Measurements from ENCODE around the gene RPL28.
"Not testable (repeated sequence)": the region's sequence is repeated elsewhere in the genome, so short reads cannot be mapped to it uniquely, and the experiment has no call there.

The RPL28 gene

GRCh38 chr19:55392820-55393761 lies 7.4 kb downstream of the RPL28 start:
- DNase-seq (ENCODE audit: low read depth): no peak

- no peak for DNase-seq (ENCODE audit: low read depth)
These were observed 12.6 kb downstream of the RPL28 start for GRCh38 chr19:55398200-55398925.

GRCh38 chr19:55400281-55401087 lies 14.8 kb downstream of the RPL28 start:
- DNase-seq (ENCODE audit: low read depth): no peak

- DNase-seq (ENCODE audit: low read depth): not testable (repeated sequence)
These were observed 15.7 kb downstream of the RPL28 start for GRCh38 chr19:55401390-55401789.

- DNase-seq (ENCODE audit: low read depth): no peak
These were observed 16.8 kb downstream of the RPL28 start for GRCh38 chr19:55402509-55402908.

- no peak for DNase-seq (ENCODE audit: low read depth)
These were observed 19.9 kb downstream of the RPL28 start for GRCh38 chr19:55405638-55406037.

- DNase-seq (ENCODE audit: low read depth): no peak
These were observed 20.5 kb downstream of the RPL28 start for GRCh38 chr19:55406091-55406825.

GRCh38 chr19:55406826-55407549 lies 21.3 kb downstream of the RPL28 start:
- DNase-seq (ENCODE audit: low read depth): no peak

- not testable (repeated sequence) for DNase-seq (ENCODE audit: low read depth)
These were observed 21.7 kb downstream of the RPL28 start, which contains the start of gene UBE2S for GRCh38 chr19:55407550-55407799. UBE2S (minus strand) TSS chr19:55407788; CDS start chr19:55407589, 199 bp downstream.

- peak; percentile 99 for DNase-seq (ENCODE audit: low read depth)
These were observed 22.2 kb downstream of the RPL28 start for GRCh38 chr19:55407800-55408532.

GRCh38 chr19:55408533-55408872 lies 22.8 kb downstream of the RPL28 start:
- no peak for DNase-seq (ENCODE audit: low read depth)

- not testable (repeated sequence) for DNase-seq (ENCODE audit: low read depth)
These were observed 23.4 kb downstream of the RPL28 start for GRCh38 chr19:55409179-55409578.

GRCh38 chr19:55410168-55410567 lies 24.4 kb downstream of the RPL28 start:
- no peak for DNase-seq (ENCODE audit: low read depth)

- DNase-seq (ENCODE audit: low read depth): peak; percentile 78
These were observed 32.5 kb downstream of the RPL28 start for GRCh38 chr19:55418185-55418584.

GRCh38 chr19:55419103-55419502 lies 33.4 kb downstream of the RPL28 start:
- DNase-seq (ENCODE audit: low read depth): no peak

GRCh38 chr19:55419624-55420236 lies 34.0 kb downstream of the RPL28 start:
- DNase-seq (ENCODE audit: low read depth): no peak

- not testable (repeated sequence) for DNase-seq (ENCODE audit: low read depth)
These were observed 35.5 kb downstream of the RPL28 start for GRCh38 chr19:55421281-55421680.

- DNase-seq (ENCODE audit: low read depth): no peak
These were observed 37.7 kb downstream of the RPL28 start for GRCh38 chr19:55423225-55424005.

- no peak for DNase-seq (ENCODE audit: low read depth)
These were observed 38.8 kb downstream of the RPL28 start for GRCh38 chr19:55424518-55424917.

All from stromal cell of bone marrow (primary cell).